Stimulated activated naive CD8-positive, alpha-beta T cell treated with anti-CD3 and anti-CD28 coated beads, Interleukin-15, Interleukin-2, amounts not matched to agents 100 ng/mL and 50 ng/mL, for 24 hours (primary cell): Measurements from ENCODE around the gene PRRX2.

Experiments used
- H3K27ac Mint-ChIP-seq: one replicate; pipeline ENCODE4 v1.8.0; 2021; ENCODE audit warnings: mild to moderate bottlenecking, mixed read lengths
- H3K27me3 Mint-ChIP-seq: one replicate; pipeline ENCODE4 v1.8.0; 2021; ENCODE audit warnings: mixed read lengths
- H3K36me3 Mint-ChIP-seq: one replicate; pipeline ENCODE4 v1.8.0; 2021; ENCODE audit warnings: low read depth, mixed read lengths
- H3K4me1 Mint-ChIP-seq: one replicate; pipeline ENCODE4 v1.8.0; 2021; ENCODE audit warnings: low read depth, mixed read lengths
- H3K4me3 Mint-ChIP-seq: one replicate; pipeline ENCODE4 v1.8.0; 2021; ENCODE audit warnings: mild to moderate bottlenecking, mixed read lengths
- H3K9me3 Mint-ChIP-seq: one replicate; pipeline ENCODE4 v1.8.0; 2021; ENCODE audit warnings: mixed read lengths

The PRRX2 gene

GRCh38 chr9:129675620-129676019, 10.2 kb downstream of the PRRX2 start:
- Mint-ChIP-seq H3K4me3 (no peak overlapping the region), H3K36me3 (no peaks in the 10 kb centered on the region), H3K27ac (no peak overlapping the region), H3K27me3 (peaks cover 15% of the 10 kb centered on the region), H3K9me3 (no peaks in the 10 kb centered on the region), H3K4me1 (peaks cover 10% of the 10 kb centered on the region)

- H3K27me3 Mint-ChIP-seq: peaks cover 15% of the 10 kb centered on the region
- no peak overlapping the region for H3K4me3 Mint-ChIP-seq
- H3K36me3 Mint-ChIP-seq: no peaks in the 10 kb centered on the region
- H3K27ac Mint-ChIP-seq: no peak overlapping the region
- H3K9me3 Mint-ChIP-seq: no peaks in the 10 kb centered on the region
- peaks cover 5% of the 10 kb centered on the region for H3K4me1 Mint-ChIP-seq
Measured at GRCh38 chr9:129676287-129676686, 10.8 kb downstream of the PRRX2 start.

GRCh38 chr9:129676975-129677374, 11.5 kb downstream of the PRRX2 start:
- no peak overlapping the region for H3K27ac Mint-ChIP-seq
- peaks cover 15% of the 10 kb centered on the region for H3K27me3 Mint-ChIP-seq
- no peak overlapping the region for H3K4me3 Mint-ChIP-seq
- H3K9me3 Mint-ChIP-seq: no peaks in the 10 kb centered on the region
- no peaks in the 10 kb centered on the region for H3K36me3 Mint-ChIP-seq
- no peaks in the 10 kb centered on the region for H3K4me1 Mint-ChIP-seq

GRCh38 chr9:129677456-129677855, 12.0 kb downstream of the PRRX2 start:
- no peak overlapping the region for H3K4me3 Mint-ChIP-seq
- no peak overlapping the region for H3K27ac Mint-ChIP-seq
- H3K36me3 Mint-ChIP-seq: no peaks in the 10 kb centered on the region
- no peaks in the 10 kb centered on the region for H3K4me1 Mint-ChIP-seq
- no peaks in the 10 kb centered on the region for H3K9me3 Mint-ChIP-seq
- peaks cover 18% of the 10 kb centered on the region for H3K27me3 Mint-ChIP-seq

GRCh38 chr9:129678844-129679243, 13.4 kb downstream of the PRRX2 start:
- peaks cover 15% of the 10 kb centered on the region for H3K27me3 Mint-ChIP-seq
- no peaks in the 10 kb centered on the region for H3K9me3 Mint-ChIP-seq
- H3K27ac Mint-ChIP-seq: no peak overlapping the region
- no peak overlapping the region for H3K4me3 Mint-ChIP-seq
- no peaks in the 10 kb centered on the region for H3K36me3 Mint-ChIP-seq
- H3K4me1 Mint-ChIP-seq: no peaks in the 10 kb centered on the region

- no peak overlapping the region for H3K27ac Mint-ChIP-seq
- no peaks in the 10 kb centered on the region for H3K36me3 Mint-ChIP-seq
- H3K4me3 Mint-ChIP-seq: no peak overlapping the region
- no peaks in the 10 kb centered on the region for H3K9me3 Mint-ChIP-seq
- no peaks in the 10 kb centered on the region for H3K4me1 Mint-ChIP-seq
- H3K27me3 Mint-ChIP-seq: peaks cover 15% of the 10 kb centered on the region
Measured at GRCh38 chr9:129679537-129679936, 14.1 kb downstream of the PRRX2 start.

- H3K4me1 Mint-ChIP-seq: no peaks in the 10 kb centered on the region
- H3K4me3 Mint-ChIP-seq: no peak overlapping the region
- peaks cover 9% of the 10 kb centered on the region for H3K27me3 Mint-ChIP-seq
- H3K27ac Mint-ChIP-seq: no peak overlapping the region
- H3K36me3 Mint-ChIP-seq: no peaks in the 10 kb centered on the region
- H3K9me3 Mint-ChIP-seq: no peaks in the 10 kb centered on the region
Measured at GRCh38 chr9:129681924-129682323, 16.5 kb downstream of the PRRX2 start.

- no peaks in the 10 kb centered on the region for H3K9me3 Mint-ChIP-seq
- no peaks in the 10 kb centered on the region for H3K36me3 Mint-ChIP-seq
- no peaks in the 10 kb centered on the region for H3K4me1 Mint-ChIP-seq
- H3K27ac Mint-ChIP-seq: no peak overlapping the region
- peaks cover 8% of the 10 kb centered on the region for H3K27me3 Mint-ChIP-seq
- H3K4me3 Mint-ChIP-seq: no peak overlapping the region
Measured at GRCh38 chr9:129682381-129682780, 16.9 kb downstream of the PRRX2 start.

- H3K36me3 Mint-ChIP-seq: no peaks in the 10 kb centered on the region
- no peaks in the 10 kb centered on the region for H3K4me1 Mint-ChIP-seq
- H3K27ac Mint-ChIP-seq: no peak overlapping the region
- no peaks in the 10 kb centered on the region for H3K9me3 Mint-ChIP-seq
- no peak overlapping the region for H3K4me3 Mint-ChIP-seq
- H3K27me3 Mint-ChIP-seq: peaks cover 3% of the 10 kb centered on the region
Measured at GRCh38 chr9:129685220-129685932, 19.9 kb downstream of the PRRX2 start.

- Mint-ChIP-seq H3K9me3 (no peaks in the 10 kb centered on the region), H3K36me3 (no peaks in the 10 kb centered on the region), H3K27me3 (peaks cover 3% of the 10 kb centered on the region), H3K27ac (no peak overlapping the region), H3K4me3 (no peak overlapping the region), H3K4me1 (no peaks in the 10 kb centered on the region)
Measured at GRCh38 chr9:129685933-129686259, 20.4 kb downstream of the PRRX2 start.

- Mint-ChIP-seq H3K4me3 (no peak overlapping the region), H3K9me3 (no peaks in the 10 kb centered on the region), H3K4me1 (no peaks in the 10 kb centered on the region), H3K27ac (no peak overlapping the region), H3K27me3 (peaks cover 3% of the 10 kb centered on the region), H3K36me3 (no peaks in the 10 kb centered on the region)
Measured at GRCh38 chr9:129686736-129687135, 21.3 kb downstream of the PRRX2 start.

- Mint-ChIP-seq H3K4me1 (no peaks in the 10 kb centered on the region), H3K36me3 (no peaks in the 10 kb centered on the region)
Measured at GRCh38 chr9:129687391-129687790, 21.9 kb downstream of the PRRX2 start.

GRCh38 chr9:129688285-129689043, 23.0 kb downstream of the PRRX2 start:
- no peaks in the 10 kb centered on the region for H3K9me3 Mint-ChIP-seq
- H3K36me3 Mint-ChIP-seq: no peaks in the 10 kb centered on the region
- H3K4me1 Mint-ChIP-seq: no peaks in the 10 kb centered on the region
- H3K27me3 Mint-ChIP-seq: no peaks in the 10 kb centered on the region
- H3K4me3 Mint-ChIP-seq: no peak overlapping the region
- no peak overlapping the region for H3K27ac Mint-ChIP-seq

More at GRCh38 chr9:129687391-129687790, 21.9 kb downstream of the PRRX2 start:
- peaks cover under 1% of the 10 kb centered on the region for H3K27me3 Mint-ChIP-seq
- no peaks in the 10 kb centered on the region for H3K9me3 Mint-ChIP-seq
- H3K4me3 Mint-ChIP-seq: no peak overlapping the region
- H3K27ac Mint-ChIP-seq: no peak overlapping the region

- H3K27ac Mint-ChIP-seq: no peak overlapping the region
- no peaks in the 10 kb centered on the region for H3K36me3 Mint-ChIP-seq
- H3K4me1 Mint-ChIP-seq: peaks cover 4% of the 10 kb centered on the region
- H3K9me3 Mint-ChIP-seq: no peaks in the 10 kb centered on the region
- H3K27me3 Mint-ChIP-seq: peaks cover 21% of the 10 kb centered on the region
- H3K4me3 Mint-ChIP-seq: no peak overlapping the region
Measured at GRCh38 chr9:129692534-129692933, 27.1 kb downstream of the PRRX2 start.

- Mint-ChIP-seq H3K4me1 (peaks cover 6% of the 10 kb centered on the region), H3K4me3 (no peak overlapping the region), H3K9me3 (no peaks in the 10 kb centered on the region), H3K27ac (no peak overlapping the region), H3K27me3 (peaks cover 21% of the 10 kb centered on the region), H3K36me3 (no peaks in the 10 kb centered on the region)
Measured at GRCh38 chr9:129693741-129694140, 28.3 kb downstream of the PRRX2 start.

- H3K9me3 Mint-ChIP-seq: no peaks in the 10 kb centered on the region
- H3K4me3 Mint-ChIP-seq: no peak overlapping the region
- peaks cover 7% of the 10 kb centered on the region for H3K4me1 Mint-ChIP-seq
- peaks cover 21% of the 10 kb centered on the region for H3K27me3 Mint-ChIP-seq
- H3K27ac Mint-ChIP-seq: no peak overlapping the region
- no peaks in the 10 kb centered on the region for H3K36me3 Mint-ChIP-seq
Measured at GRCh38 chr9:129694243-129694646, 28.8 kb downstream of the PRRX2 start.
